Nephron progenitor cell (in vitro differentiated cells): Measurements from ENCODE around the gene BPHL.

Experiments
- DNase-seq: peaks from one replicate; pipeline ENCODE4 v3.0.0; 2021
- H3K27ac Mint-ChIP-seq: 2 replicates; pipeline ENCODE4 v1.8.0; 2021; ENCODE audit warnings: mild to moderate bottlenecking, moderate library complexity, mixed read lengths
- H3K27me3 Mint-ChIP-seq: 2 replicates; pipeline ENCODE4 v1.8.0; 2021; ENCODE audit warnings: mild to moderate bottlenecking, low read depth, mixed read lengths; ENCODE audit not compliant: poor library complexity
- H3K36me3 Mint-ChIP-seq: 2 replicates; pipeline ENCODE4 v1.8.0; 2021; ENCODE audit warnings: low read depth, mixed read lengths
- H3K4me1 Mint-ChIP-seq: 2 replicates; pipeline ENCODE4 v1.8.0; 2021; ENCODE audit warnings: mixed read lengths
- H3K4me3 Mint-ChIP-seq: 2 replicates; pipeline ENCODE4 v1.8.0; 2021; ENCODE audit warnings: mild to moderate bottlenecking, moderate library complexity, mixed read lengths
- H3K9me3 Mint-ChIP-seq: 2 replicates; pipeline ENCODE4 v1.8.0; 2021; ENCODE audit warnings: mild to moderate bottlenecking, moderate library complexity, mixed read lengths
- TF ChIP-seq, protein P1 (sequence below): fragments of 200-600 bp; sonication (generic); IDR thresholded peaks from 2 replicates; pipeline ENCODE4 v1.5.0; 2021; ENCODE audit warnings: antibody characterized with exemption

BPHL gene

DNA sequence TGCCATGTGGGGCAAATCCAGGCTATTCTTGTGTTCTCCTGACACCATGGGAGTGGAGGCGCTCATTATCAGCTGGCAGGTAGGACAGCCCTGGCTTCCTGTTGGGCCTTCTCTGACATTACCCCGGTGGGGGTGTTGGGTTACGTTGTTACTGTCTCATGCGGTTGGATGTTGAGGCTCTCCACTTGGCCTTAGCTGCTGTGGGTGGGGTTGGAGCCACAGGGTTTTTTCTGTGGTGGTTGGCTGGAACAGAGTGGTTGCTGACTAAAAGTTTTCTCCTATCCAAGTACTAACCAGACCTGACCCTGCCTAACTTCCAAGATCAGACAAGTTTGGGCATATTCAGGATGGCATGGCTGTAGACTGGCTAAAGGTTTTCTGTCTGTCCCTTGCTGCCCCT, 30.1 kb upstream of the BPHL start:
- Mint-ChIP-seq H3K27me3 (peaks cover 6% of the 10 kb centered on the region), H3K36me3 (peaks cover 73% of the 10 kb centered on the region)

DNA sequence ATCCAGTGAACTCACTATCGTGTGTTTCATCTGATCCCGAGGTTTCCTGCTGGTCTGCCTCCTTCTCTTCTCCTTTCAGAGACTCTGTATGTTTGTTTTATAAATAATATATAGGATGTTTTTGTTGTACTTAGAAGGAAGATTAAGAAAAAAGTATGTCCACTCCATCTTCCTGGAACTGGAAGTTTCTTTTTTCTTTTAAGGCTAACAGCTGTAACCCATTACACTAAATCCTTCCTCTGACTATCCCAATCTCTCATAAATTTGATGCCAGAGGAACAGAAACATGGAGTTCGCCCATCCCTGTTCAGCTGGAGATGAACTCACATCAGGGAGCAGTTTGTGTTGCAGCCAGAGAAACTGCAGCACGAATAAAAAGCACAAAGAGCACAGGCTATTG, 29.5 kb upstream of the BPHL start:
- peaks cover 45% of the 10 kb centered on the region for H3K9me3 Mint-ChIP-seq
- H3K27me3 Mint-ChIP-seq = peaks cover 6% of the 10 kb centered on the region
- no peak overlapping the region for H3K4me3 Mint-ChIP-seq

More for the DNA sequence above, 30.1 kb upstream of the BPHL start:
- Mint-ChIP-seq H3K27ac (no peak overlapping the region), H3K9me3 (peaks cover 43% of the 10 kb centered on the region), H3K4me3 (no peak overlapping the region), H3K4me1 (peaks cover 8% of the 10 kb centered on the region)
- no peak for DNase-seq
- TF ChIP-seq, protein P1, sequence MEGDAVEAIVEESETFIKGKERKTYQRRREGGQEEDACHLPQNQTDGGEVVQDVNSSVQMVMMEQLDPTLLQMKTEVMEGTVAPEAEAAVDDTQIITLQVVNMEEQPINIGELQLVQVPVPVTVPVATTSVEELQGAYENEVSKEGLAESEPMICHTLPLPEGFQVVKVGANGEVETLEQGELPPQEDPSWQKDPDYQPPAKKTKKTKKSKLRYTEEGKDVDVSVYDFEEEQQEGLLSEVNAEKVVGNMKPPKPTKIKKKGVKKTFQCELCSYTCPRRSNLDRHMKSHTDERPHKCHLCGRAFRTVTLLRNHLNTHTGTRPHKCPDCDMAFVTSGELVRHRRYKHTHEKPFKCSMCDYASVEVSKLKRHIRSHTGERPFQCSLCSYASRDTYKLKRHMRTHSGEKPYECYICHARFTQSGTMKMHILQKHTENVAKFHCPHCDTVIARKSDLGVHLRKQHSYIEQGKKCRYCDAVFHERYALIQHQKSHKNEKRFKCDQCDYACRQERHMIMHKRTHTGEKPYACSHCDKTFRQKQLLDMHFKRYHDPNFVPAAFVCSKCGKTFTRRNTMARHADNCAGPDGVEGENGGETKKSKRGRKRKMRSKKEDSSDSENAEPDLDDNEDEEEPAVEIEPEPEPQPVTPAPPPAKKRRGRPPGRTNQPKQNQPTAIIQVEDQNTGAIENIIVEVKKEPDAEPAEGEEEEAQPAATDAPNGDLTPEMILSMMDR = no peak

DNA sequence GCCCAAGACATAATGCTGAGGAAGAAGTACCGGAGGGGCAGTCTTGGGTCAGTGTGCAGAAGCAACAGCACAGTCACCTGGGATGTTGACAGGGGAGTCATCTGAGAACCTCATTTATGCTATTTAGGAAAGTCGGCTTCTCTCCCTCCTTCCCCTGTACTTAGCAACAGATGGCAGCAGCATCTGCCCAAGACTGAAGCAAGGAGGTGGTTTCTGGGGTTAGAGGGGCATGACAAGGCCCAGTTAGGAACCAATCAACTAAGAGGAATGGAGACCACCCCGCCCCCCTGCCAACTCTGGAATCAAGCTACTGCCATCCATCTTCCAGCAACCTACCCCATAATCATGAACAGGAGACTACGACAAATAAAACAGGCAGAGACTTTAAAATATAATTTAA, 28.5 kb upstream of the BPHL start:
- H3K27me3 Mint-ChIP-seq = peaks cover 6% of the 10 kb centered on the region
- DNase-seq = no peak
- peaks cover 8% of the 10 kb centered on the region for H3K4me1 Mint-ChIP-seq
- no peak overlapping the region for H3K27ac Mint-ChIP-seq
- TF ChIP-seq, protein P1 = no peak
- H3K36me3 Mint-ChIP-seq = peaks cover 70% of the 10 kb centered on the region
- peaks cover 55% of the 10 kb centered on the region for H3K9me3 Mint-ChIP-seq
- H3K4me3 Mint-ChIP-seq = no peak overlapping the region

More for the DNA sequence above, 29.5 kb upstream of the BPHL start:
- no peak for DNase-seq
- peaks cover 70% of the 10 kb centered on the region for H3K36me3 Mint-ChIP-seq
- no peak overlapping the region for H3K27ac Mint-ChIP-seq
- H3K4me1 Mint-ChIP-seq = peaks cover 8% of the 10 kb centered on the region
- TF ChIP-seq, protein P1 = no peak

DNA sequence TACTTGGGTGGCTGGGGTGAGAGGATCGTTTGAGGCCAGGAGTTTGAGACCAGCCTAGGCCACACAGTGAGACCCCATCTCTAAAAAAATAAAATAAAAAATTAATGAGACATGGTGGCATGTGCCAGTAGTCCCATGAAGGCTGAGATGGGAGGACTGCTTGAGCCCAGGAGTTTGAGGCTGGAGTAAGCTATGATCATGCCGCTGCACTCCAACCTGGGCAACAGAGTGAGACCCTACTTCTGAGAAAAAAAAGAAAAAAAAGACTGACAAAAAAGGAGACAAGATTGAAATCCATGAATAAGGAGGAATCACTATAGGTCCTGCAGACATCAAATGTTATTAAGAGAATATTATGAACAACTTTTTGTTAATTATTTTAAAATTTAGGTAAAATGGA, 23.7 kb upstream of the BPHL start:
- Mint-ChIP-seq H3K27me3 (no peaks in the 10 kb centered on the region), H3K36me3 (peaks cover 62% of the 10 kb centered on the region), H3K27ac (no peak overlapping the region), H3K4me1 (no peaks in the 10 kb centered on the region), H3K4me3 (no peak overlapping the region), H3K9me3 (peaks cover 40% of the 10 kb centered on the region)
- no peak for DNase-seq
- TF ChIP-seq, protein P1 = no peak

GRCh38 chr6:3102875-3103274, 15.6 kb upstream of the BPHL start:
- Mint-ChIP-seq H3K9me3 (peaks cover 5% of the 10 kb centered on the region), H3K27me3 (no peaks in the 10 kb centered on the region), H3K27ac (no peak overlapping the region), H3K36me3 (peaks cover 59% of the 10 kb centered on the region), H3K4me1 (no peaks in the 10 kb centered on the region), H3K4me3 (no peak overlapping the region)
- no peak for DNase-seq
- TF ChIP-seq, protein P1 = no peak

- Mint-ChIP-seq H3K4me3 (no peak overlapping the region), H3K9me3 (no peaks in the 10 kb centered on the region), H3K36me3 (peaks cover 52% of the 10 kb centered on the region), H3K27ac (peak overlapping the region; percentile 18), H3K27me3 (no peaks in the 10 kb centered on the region), H3K4me1 (peaks cover 5% of the 10 kb centered on the region)
- TF ChIP-seq, protein P1 = no peak
- DNase-seq = no peak
These were observed 9.6 kb upstream of the BPHL start for GRCh38 chr6:3108746-3109414.
